GM12878 (cell line): ENCODE measurements around the gene MYO1D. TPM values are rescaled to one million over a fixed set of nuclear protein-coding genes. Genes with fewer than 3 reads are reported as not detected.
A peak's percentile ranks its signal among the peaks of the same experiment; 100 is the strongest.

Experiments
- BHLHE40 ChIP-seq, 2 experiments: fragments of 450-650 bp in 1 of 2; IDR thresholded peaks; 2 replicates each; pipeline ENCODE4 v1.6.1; 2011 to 2017; ENCODE audit warnings: low read depth in 2 of 2, borderline replicate concordance in 1 of 2, improper control_type of control experiment in 1 of 2, low read length in 1 of 2, mild to moderate bottlenecking in 1 of 2
- EED ChIP-seq: sonication (generic); IDR thresholded peaks from 2 replicates; pipeline ENCODE4 v1.6.1; 2016; ENCODE audit warnings: antibody characterized with exemption, low read depth
- HCFC1 ChIP-seq: fragments of 150-350 bp; IDR thresholded peaks from 2 replicates; pipeline ENCODE4 v1.6.1; 2014; ENCODE audit warnings: low read length
- IKZF2 ChIP-seq, 2 experiments: fragments of 450-650 bp; IDR thresholded peaks; 2 replicates each; pipeline ENCODE4 v1.6.1; 2017; ENCODE audit warnings: mild to moderate bottlenecking in 2 of 2, moderate library complexity in 2 of 2
- MEF2B ChIP-seq: fragments of 450-650 bp; IDR thresholded peaks from 2 replicates; pipeline ENCODE4 v1.6.1; 2018; ENCODE audit warnings: mild to moderate bottlenecking, moderate library complexity; ENCODE audit not compliant: partially characterized antibody, poor library complexity, severe bottlenecking
- MXI1 ChIP-seq: fragments of 150-350 bp; IDR thresholded peaks from 2 replicates; pipeline ENCODE4 v1.6.1; 2011; ENCODE audit warnings: low read depth, mild to moderate bottlenecking, inconsistent platforms, low read length, improper control_type of control experiment
- NR2F1 ChIP-seq: fragments of 450-650 bp; conservative IDR thresholded peaks from 2 replicates; pipeline ENCODE4 v1.6.1; 2017; ENCODE audit warnings: mild to moderate bottlenecking
- NRF1 ChIP-seq: conservative IDR thresholded peaks from 2 replicates; pipeline ENCODE4 v1.6.1; 2011; ENCODE audit warnings: mild to moderate bottlenecking, low read depth, low read length, improper control_type of control experiment
- PML ChIP-seq: IDR thresholded peaks from 2 replicates; pipeline ENCODE4 v1.6.1; 2012; ENCODE audit warnings: low read length, inconsistent platforms
- RUNX3 ChIP-seq: IDR thresholded peaks from 2 replicates; pipeline ENCODE4 v1.6.1; 2012; ENCODE audit warnings: low read length, inconsistent platforms
- TAF1 ChIP-seq: IDR thresholded peaks from 2 replicates; pipeline ENCODE4 v1.6.1; 2011; ENCODE audit warnings: mild to moderate bottlenecking, low read depth, low read length, borderline replicate concordance
- ZNF207 ChIP-seq: fragments of 450-650 bp; IDR thresholded peaks from 2 replicates; pipeline ENCODE4 v1.6.1; 2014; ENCODE audit warnings: antibody characterized with exemption, mild to moderate bottlenecking, borderline replicate concordance
- ZNF687 ChIP-seq: fragments of 450-650 bp; IDR thresholded peaks from 2 replicates; pipeline ENCODE4 v1.6.1; 2017; ENCODE audit warnings: mild to moderate bottlenecking, moderate library complexity
- polyA plus RNA-seq, 11 experiments: library from polyadenylated mRNA; depleted of rRNA in 4 of 11; unstranded in 6 of 11; stranded (reverse) in 5 of 11; fragments of >200 nt; fragmentation: Nextera tagmentation in 4 of 11; fragmentation: Illumina TruSeq in 1 of 11; extraction: Ambion mirVana in 4 of 11; extraction: Trizol in 1 of 11; gene quantifications; 1 replicate in 1 of 11; 2 replicates in 10 of 11; pipeline versions ENCODE4 v1.2.1 to v1.2.3, GENCODE V29; 2011 to 2016; ENCODE audit warnings: inconsistent platforms in 2 of 11, missing spikeins in 2 of 11, low read depth in 1 of 11
- total RNA-seq, 4 experiments: library from RNA; depleted of rRNA in 3 of 4; stranded (reverse); fragments of >200 nt in 3 of 4; fragmentation: Illumina TruSeq in 1 of 4; extraction: Trizol in 1 of 4; gene quantifications; 2 replicates each; pipeline versions ENCODE4 v1.2.1 to v1.2.3, GENCODE V29; 2013 to 2021
- TF ChIP-seq, protein P1 (sequence below): fragments of 450-650 bp; conservative IDR thresholded peaks from 2 replicates; pipeline ENCODE4 v1.6.1; 2017; ENCODE audit warnings: mild to moderate bottlenecking, moderate library complexity
- TF ChIP-seq, protein P2 (sequence below): fragments of 450-650 bp; IDR thresholded peaks from 2 replicates; pipeline ENCODE4 v1.6.1; 2017; ENCODE audit warnings: mild to moderate bottlenecking, moderate library complexity
- TF ChIP-seq, protein P3 (sequence below): fragments of 450-650 bp; IDR thresholded peaks from 2 replicates; pipeline ENCODE4 v1.6.1; 2016; ENCODE audit warnings: mild to moderate bottlenecking

MYO1D gene
- total and polyA plus RNA-seq, 10 of the 15 experiments (the other 5 are each of a cell fraction or from before 2014, with no cell fraction given), result 1.8 to 37.7 (median 25.4) TPM

- TF ChIP-seq, protein P1, sequence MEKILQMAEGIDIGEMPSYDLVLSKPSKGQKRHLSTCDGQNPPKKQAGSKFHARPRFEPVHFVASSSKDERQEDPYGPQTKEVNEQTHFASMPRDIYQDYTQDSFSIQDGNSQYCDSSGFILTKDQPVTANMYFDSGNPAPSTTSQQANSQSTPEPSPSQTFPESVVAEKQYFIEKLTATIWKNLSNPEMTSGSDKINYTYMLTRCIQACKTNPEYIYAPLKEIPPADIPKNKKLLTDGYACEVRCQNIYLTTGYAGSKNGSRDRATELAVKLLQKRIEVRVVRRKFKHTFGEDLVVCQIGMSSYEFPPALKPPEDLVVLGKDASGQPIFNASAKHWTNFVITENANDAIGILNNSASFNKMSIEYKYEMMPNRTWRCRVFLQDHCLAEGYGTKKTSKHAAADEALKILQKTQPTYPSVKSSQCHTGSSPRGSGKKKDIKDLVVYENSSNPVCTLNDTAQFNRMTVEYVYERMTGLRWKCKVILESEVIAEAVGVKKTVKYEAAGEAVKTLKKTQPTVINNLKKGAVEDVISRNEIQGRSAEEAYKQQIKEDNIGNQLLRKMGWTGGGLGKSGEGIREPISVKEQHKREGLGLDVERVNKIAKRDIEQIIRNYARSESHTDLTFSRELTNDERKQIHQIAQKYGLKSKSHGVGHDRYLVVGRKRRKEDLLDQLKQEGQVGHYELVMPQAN, result no peak
- TF ChIP-seq BHLHE40 (IDR thresholded peaks at IDR 0.05; ENCODE audit: borderline replicate concordance in 1 of 2, low read depth in 2 of 2, low read length in 1 of 2) (peak; percentile 38 to 81; a peak in 3 of 4 replicates), RUNX3 (peak; percentile 83), NRF1 (peak; percentile 43), TAF1 (no peak), NR2F1 (peak; percentile 40), MXI1 (no peak; the same call in 1 of the 2 replicates), EED (peak; percentile 28; the same call in 1 of the 2 replicates), PML (no peak), MEF2B (peak; percentile 37), HCFC1 (peak; percentile 20; the same call in 1 of the 2 replicates), ZNF207 (peak; percentile 47; the same call in 1 of the 2 replicates), IKZF2 (IDR thresholded peaks at IDR 0.05) (peak; percentile 59 to 61; a peak in 3 of 4 replicates), ZNF687 (peak; percentile 53; the same call in 1 of the 2 replicates)
- TF ChIP-seq, protein P2, sequence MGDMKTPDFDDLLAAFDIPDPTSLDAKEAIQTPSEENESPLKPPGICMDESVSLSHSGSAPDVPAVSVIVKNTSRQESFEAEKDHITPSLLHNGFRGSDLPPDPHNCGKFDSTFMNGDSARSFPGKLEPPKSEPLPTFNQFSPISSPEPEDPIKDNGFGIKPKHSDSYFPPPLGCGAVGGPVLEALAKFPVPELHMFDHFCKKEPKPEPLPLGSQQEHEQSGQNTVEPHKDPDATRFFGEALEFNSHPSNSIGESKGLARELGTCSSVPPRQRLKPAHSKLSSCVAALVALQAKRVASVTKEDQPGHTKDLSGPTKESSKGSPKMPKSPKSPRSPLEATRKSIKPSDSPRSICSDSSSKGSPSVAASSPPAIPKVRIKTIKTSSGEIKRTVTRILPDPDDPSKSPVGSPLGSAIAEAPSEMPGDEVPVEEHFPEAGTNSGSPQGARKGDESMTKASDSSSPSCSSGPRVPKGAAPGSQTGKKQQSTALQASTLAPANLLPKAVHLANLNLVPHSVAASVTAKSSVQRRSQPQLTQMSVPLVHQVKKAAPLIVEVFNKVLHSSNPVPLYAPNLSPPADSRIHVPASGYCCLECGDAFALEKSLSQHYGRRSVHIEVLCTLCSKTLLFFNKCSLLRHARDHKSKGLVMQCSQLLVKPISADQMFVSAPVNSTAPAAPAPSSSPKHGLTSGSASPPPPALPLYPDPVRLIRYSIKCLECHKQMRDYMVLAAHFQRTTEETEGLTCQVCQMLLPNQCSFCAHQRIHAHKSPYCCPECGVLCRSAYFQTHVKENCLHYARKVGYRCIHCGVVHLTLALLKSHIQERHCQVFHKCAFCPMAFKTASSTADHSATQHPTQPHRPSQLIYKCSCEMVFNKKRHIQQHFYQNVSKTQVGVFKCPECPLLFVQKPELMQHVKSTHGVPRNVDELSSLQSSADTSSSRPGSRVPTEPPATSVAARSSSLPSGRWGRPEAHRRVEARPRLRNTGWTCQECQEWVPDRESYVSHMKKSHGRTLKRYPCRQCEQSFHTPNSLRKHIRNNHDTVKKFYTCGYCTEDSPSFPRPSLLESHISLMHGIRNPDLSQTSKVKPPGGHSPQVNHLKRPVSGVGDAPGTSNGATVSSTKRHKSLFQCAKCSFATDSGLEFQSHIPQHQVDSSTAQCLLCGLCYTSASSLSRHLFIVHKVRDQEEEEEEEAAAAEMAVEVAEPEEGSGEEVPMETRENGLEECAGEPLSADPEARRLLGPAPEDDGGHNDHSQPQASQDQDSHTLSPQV, result peak; percentile 67; the same call in 1 of the 2 replicates
- TF ChIP-seq, protein P3, sequence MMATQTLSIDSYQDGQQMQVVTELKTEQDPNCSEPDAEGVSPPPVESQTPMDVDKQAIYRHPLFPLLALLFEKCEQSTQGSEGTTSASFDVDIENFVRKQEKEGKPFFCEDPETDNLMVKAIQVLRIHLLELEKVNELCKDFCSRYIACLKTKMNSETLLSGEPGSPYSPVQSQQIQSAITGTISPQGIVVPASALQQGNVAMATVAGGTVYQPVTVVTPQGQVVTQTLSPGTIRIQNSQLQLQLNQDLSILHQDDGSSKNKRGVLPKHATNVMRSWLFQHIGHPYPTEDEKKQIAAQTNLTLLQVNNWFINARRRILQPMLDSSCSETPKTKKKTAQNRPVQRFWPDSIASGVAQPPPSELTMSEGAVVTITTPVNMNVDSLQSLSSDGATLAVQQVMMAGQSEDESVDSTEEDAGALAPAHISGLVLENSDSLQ, result 0 out of 2 replicates have a peak, but pooled peaks have one; percentile 40
Observed at GRCh38 chr17:32877164-32877764, 340 bp upstream of the MYO1D start (continued).
